ENCODE results near the gene IMMP2L.

DNA sequence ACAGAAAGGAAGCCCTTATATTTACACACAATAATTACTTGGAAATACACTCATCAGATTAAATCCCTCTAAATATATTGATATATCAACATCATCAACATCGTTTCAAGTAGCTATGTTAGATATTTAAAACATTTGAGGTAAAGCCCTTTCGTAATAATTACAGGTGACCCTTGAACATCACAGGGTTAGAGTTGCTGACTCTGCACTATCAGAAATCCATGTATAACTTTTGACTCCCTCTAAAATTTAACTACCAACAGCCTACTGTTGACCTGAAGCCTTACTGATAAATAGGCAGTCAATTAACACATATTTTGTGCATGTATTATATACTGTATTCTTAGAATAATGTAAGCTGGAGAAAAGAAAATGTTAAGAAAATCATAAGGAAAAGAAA is 505.9 kb downstream of the IMMP2L start:
- TF ChIP-seq SMC3 (IDR thresholded peaks at IDR 0.05; ENCODE audit: low read depth, low read length): no peak
- no peak for TF ChIP-seq POLR2A (IDR thresholded peaks at IDR 0.05; ENCODE audit: low read depth, low read length)
- TF ChIP-seq, protein P1, sequence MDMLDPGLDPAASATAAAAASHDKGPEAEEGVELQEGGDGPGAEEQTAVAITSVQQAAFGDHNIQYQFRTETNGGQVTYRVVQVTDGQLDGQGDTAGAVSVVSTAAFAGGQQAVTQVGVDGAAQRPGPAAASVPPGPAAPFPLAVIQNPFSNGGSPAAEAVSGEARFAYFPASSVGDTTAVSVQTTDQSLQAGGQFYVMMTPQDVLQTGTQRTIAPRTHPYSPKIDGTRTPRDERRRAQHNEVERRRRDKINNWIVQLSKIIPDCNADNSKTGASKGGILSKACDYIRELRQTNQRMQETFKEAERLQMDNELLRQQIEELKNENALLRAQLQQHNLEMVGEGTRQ (IDR thresholded peaks at IDR 0.05; ENCODE audit: low read depth, low read length): no peak
- TF ChIP-seq, protein P2, sequence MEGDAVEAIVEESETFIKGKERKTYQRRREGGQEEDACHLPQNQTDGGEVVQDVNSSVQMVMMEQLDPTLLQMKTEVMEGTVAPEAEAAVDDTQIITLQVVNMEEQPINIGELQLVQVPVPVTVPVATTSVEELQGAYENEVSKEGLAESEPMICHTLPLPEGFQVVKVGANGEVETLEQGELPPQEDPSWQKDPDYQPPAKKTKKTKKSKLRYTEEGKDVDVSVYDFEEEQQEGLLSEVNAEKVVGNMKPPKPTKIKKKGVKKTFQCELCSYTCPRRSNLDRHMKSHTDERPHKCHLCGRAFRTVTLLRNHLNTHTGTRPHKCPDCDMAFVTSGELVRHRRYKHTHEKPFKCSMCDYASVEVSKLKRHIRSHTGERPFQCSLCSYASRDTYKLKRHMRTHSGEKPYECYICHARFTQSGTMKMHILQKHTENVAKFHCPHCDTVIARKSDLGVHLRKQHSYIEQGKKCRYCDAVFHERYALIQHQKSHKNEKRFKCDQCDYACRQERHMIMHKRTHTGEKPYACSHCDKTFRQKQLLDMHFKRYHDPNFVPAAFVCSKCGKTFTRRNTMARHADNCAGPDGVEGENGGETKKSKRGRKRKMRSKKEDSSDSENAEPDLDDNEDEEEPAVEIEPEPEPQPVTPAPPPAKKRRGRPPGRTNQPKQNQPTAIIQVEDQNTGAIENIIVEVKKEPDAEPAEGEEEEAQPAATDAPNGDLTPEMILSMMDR (conservative IDR thresholded peaks at IDR 0.05; ENCODE audit: low read depth, low read length): no peak
- TF ChIP-seq MAZ (IDR thresholded peaks at IDR 0.05; ENCODE audit: borderline replicate concordance, low read depth, low read length): no peak
